ENCODE measurements around the gene RBM38.

The RBM38 gene

GRCh38 chr20:57439993-57440392, 48.8 kb downstream of the RBM38 start:
- no peak for DNase-seq (ENCODE audit: low spot score)
- Histone ChIP-seq H3K27me3 (ENCODE audit: control insufficient read depth in 3 of 3, insufficient read depth in 3 of 3, low read depth in 1 of 3, low read length in 3 of 3) (peaks cover 0 to 22% (median 0%) of the 10 kb centered on the region in 3 experiments), H3K36me3 (replicated peaks in 1 of 2; ENCODE audit: control insufficient read depth in 2 of 2, insufficient read depth in 2 of 2, low read length in 2 of 2) (no peaks in the 10 kb centered on the region), H3K4ac (ENCODE audit: low read length) (no peak overlapping the region), H2BK5ac (ENCODE audit: low read length) (no peak overlapping the region), H3K4me2 (ENCODE audit: insufficient read depth, low read length, poor library complexity, severe bottlenecking) (no peak overlapping the region), H4K8ac (ENCODE audit: low read depth, low read length) (no peak overlapping the region), H3K9ac (ENCODE audit: low read depth, low read length, poor library complexity) (no peak overlapping the region), H4K91ac (ENCODE audit: low read depth, low read length, poor library complexity) (no peak overlapping the region), H2AK5ac (ENCODE audit: low read depth, low read length) (peak overlapping the region; percentile 92), H3K14ac (ENCODE audit: low read length) (no peak overlapping the region), H2AFZ (ENCODE audit: low read length) (no peak overlapping the region), H3K9me3 (replicated peaks in 1 of 2; ENCODE audit: control insufficient read depth in 2 of 2, insufficient read depth in 1 of 2, low read depth in 1 of 2, low read length in 2 of 2) (peaks cover 0 to 2% of the 10 kb centered on the region in 2 donors), H3K4me1 (ENCODE audit: control insufficient read depth in 2 of 2, insufficient read depth in 1 of 2, low read depth in 1 of 2, low read length in 2 of 2) (peaks cover 22% of the 10 kb centered on the region in 2 donors), H3K79me1 (ENCODE audit: low read depth, low read length) (no peaks in the 10 kb centered on the region), H3K18ac (ENCODE audit: low read length) (peak overlapping the region; percentile 1), H3K27ac (replicated peaks; ENCODE audit: low read length) (no peak overlapping the region), H2BK15ac (ENCODE audit: low read length) (no peak overlapping the region), H3K23ac (ENCODE audit: low read depth, low read length, poor library complexity) (no peak overlapping the region), H2BK12ac (ENCODE audit: low read length) (no peak overlapping the region), H3K4me3 (ENCODE audit: low read length in 2 of 2) (no peak overlapping the region), H2BK120ac (ENCODE audit: low read depth, low read length) (no peak overlapping the region)
- no CpG with 5 or more reads among the region's 7 CpGs for WGBS, 2 donors (ENCODE audit: extremely low coverage in 2 of 2, insufficient read length in 2 of 2, insufficient replicate concordance in 1 of 2)

GRCh38 chr20:57440678-57441509, 49.7 kb downstream of the RBM38 start:
- peak overlapping the region; percentile 24 for H3K27ac ChIP-seq (replicated peaks; ENCODE audit: low read length)
- H4K91ac ChIP-seq (ENCODE audit: low read depth, low read length, poor library complexity), result peak overlapping the region; percentile 46
- peak overlapping the region; percentile 22 for H3K9ac ChIP-seq (ENCODE audit: low read depth, low read length, poor library complexity)
- peak overlapping the region; percentile 8 for H2BK5ac ChIP-seq (ENCODE audit: low read length)
- peaks cover 15% of the 10 kb centered on the region in 2 donors for H3K4me1 ChIP-seq (ENCODE audit: control insufficient read depth in 2 of 2, insufficient read depth in 1 of 2, low read depth in 1 of 2, low read length in 2 of 2)
- no peak overlapping the region for H3K14ac ChIP-seq (ENCODE audit: low read length)
- H3K23ac ChIP-seq (ENCODE audit: low read depth, low read length, poor library complexity), result no peak overlapping the region
- no peaks in the 10 kb centered on the region for H3K79me1 ChIP-seq (ENCODE audit: low read depth, low read length)
- no CpG with 5 or more reads among the region's 33 CpGs for WGBS, 2 donors (ENCODE audit: extremely low coverage in 2 of 2, insufficient read length in 2 of 2, insufficient replicate concordance in 1 of 2)
- peak overlapping the region; percentile 52 for H2BK15ac ChIP-seq (ENCODE audit: low read length)
- no peak overlapping the region for H4K8ac ChIP-seq (ENCODE audit: low read depth, low read length)
- peak overlapping the region; percentile 86 for H2AFZ ChIP-seq (ENCODE audit: low read length)
- peaks cover 4 to 5% of the 10 kb centered on the region in 2 donors for H3K9me3 ChIP-seq (replicated peaks in 1 of 2; ENCODE audit: control insufficient read depth in 2 of 2, insufficient read depth in 1 of 2, low read depth in 1 of 2, low read length in 2 of 2)
- no peak overlapping the region for H3K4ac ChIP-seq (ENCODE audit: low read length)
- no peak overlapping the region for H3K4me3 ChIP-seq (ENCODE audit: low read length in 2 of 2)
- H3K36me3 ChIP-seq (replicated peaks in 1 of 2; ENCODE audit: control insufficient read depth in 2 of 2, insufficient read depth in 2 of 2, low read length in 2 of 2), result no peaks in the 10 kb centered on the region
- H3K27me3 ChIP-seq (ENCODE audit: control insufficient read depth in 3 of 3, insufficient read depth in 3 of 3, low read depth in 1 of 3, low read length in 3 of 3), result peaks cover 0 to 13% (median 0%) of the 10 kb centered on the region in 3 experiments
- peak overlapping the region; percentile 92 for H2AK5ac ChIP-seq (ENCODE audit: low read depth, low read length)
- no peak overlapping the region for H3K4me2 ChIP-seq (ENCODE audit: insufficient read depth, low read length, poor library complexity, severe bottlenecking)
- H2BK120ac ChIP-seq (ENCODE audit: low read depth, low read length), result peak overlapping the region; percentile 56
- peak overlapping the region; percentile 58 for H2BK12ac ChIP-seq (ENCODE audit: low read length)
- H3K18ac ChIP-seq (ENCODE audit: low read length), result peak overlapping the region; percentile 89
- no peak for DNase-seq (ENCODE audit: low spot score)

GRCh38 chr20:57441510-57442154, 50.4 kb downstream of the RBM38 start:
- Histone ChIP-seq H3K4me1 (ENCODE audit: control insufficient read depth in 2 of 2, insufficient read depth in 1 of 2, low read depth in 1 of 2, low read length in 2 of 2) (peaks cover 14 to 15% of the 10 kb centered on the region in 2 donors), H3K4me3 (ENCODE audit: low read length in 2 of 2) (no peak overlapping the region), H4K91ac (ENCODE audit: low read depth, low read length, poor library complexity) (no peak overlapping the region), H3K27ac (replicated peaks; ENCODE audit: low read length) (no peak overlapping the region), H3K36me3 (replicated peaks in 1 of 2; ENCODE audit: control insufficient read depth in 2 of 2, insufficient read depth in 2 of 2, low read length in 2 of 2) (no peaks in the 10 kb centered on the region), H2BK120ac (ENCODE audit: low read depth, low read length) (peak overlapping the region; percentile 56), H2BK12ac (ENCODE audit: low read length) (peak overlapping the region; percentile 58), H3K23ac (ENCODE audit: low read depth, low read length, poor library complexity) (peak overlapping the region; percentile 21), H3K4ac (ENCODE audit: low read length) (no peak overlapping the region), H3K14ac (ENCODE audit: low read length) (peak overlapping the region; percentile 85), H2AK5ac (ENCODE audit: low read depth, low read length) (peak overlapping the region; percentile 85), H3K4me2 (ENCODE audit: insufficient read depth, low read length, poor library complexity, severe bottlenecking) (no peak overlapping the region), H3K79me1 (ENCODE audit: low read depth, low read length) (no peaks in the 10 kb centered on the region), H2BK15ac (ENCODE audit: low read length) (peak overlapping the region; percentile 52), H3K27me3 (ENCODE audit: control insufficient read depth in 3 of 3, insufficient read depth in 3 of 3, low read depth in 1 of 3, low read length in 3 of 3) (peaks cover 0 to 12% (median 0%) of the 10 kb centered on the region in 3 experiments), H2BK5ac (ENCODE audit: low read length) (peak overlapping the region; percentile 10), H2AFZ (ENCODE audit: low read length) (peak overlapping the region; percentile 86), H3K18ac (ENCODE audit: low read length) (peak overlapping the region; percentile 89), H3K9ac (ENCODE audit: low read depth, low read length, poor library complexity) (peak overlapping the region; percentile 67), H3K9me3 (replicated peaks in 1 of 2; ENCODE audit: control insufficient read depth in 2 of 2, insufficient read depth in 1 of 2, low read depth in 1 of 2, low read length in 2 of 2) (peaks cover 6% of the 10 kb centered on the region in 2 donors), H4K8ac (ENCODE audit: low read depth, low read length) (no peak overlapping the region)
- no peak for DNase-seq (ENCODE audit: low spot score)
- no CpG with 5 or more reads among the region's 16 CpGs for WGBS, 2 donors (ENCODE audit: extremely low coverage in 2 of 2, insufficient read length in 2 of 2, insufficient replicate concordance in 1 of 2)

Measured in neuronal stem cell (in vitro differentiated cells).